RWPE1 (cell line): ENCODE data around the gene TSPAN3.

ENCODE experiments used
- CTCF ChIA-PET: fragments of 350-600 bp; sonication (Branson Sonifier 250); formaldehyde crosslinking; extraction: SDS; loops from one replicate; lab custom pipeline; 2021; lab: Yijun Ruan, JAX
- POLR2A ChIA-PET: fragments of 400-600 bp; formaldehyde crosslinking; extraction: SDS; loops from one replicate; lab custom pipeline; 2020; ENCODE audit warnings: antibody characterized with exemption; ENCODE audit not compliant: low non-redundant PET; lab: Yijun Ruan, JAX
- DNase-seq: peaks from one replicate; pipeline ENCODE4 v3.0.0; 2012; ENCODE audit warnings: low spot score
- H3K27ac ChIP-seq: fragments of 450-650 bp; 2 replicates; pipeline ENCODE4 v1.5.1; 2017
- CTCF ChIP-seq: fragments of 450-650 bp; conservative IDR thresholded peaks from 2 replicates; pipeline ENCODE4 v1.5.1; 2017; ENCODE audit warnings: low read depth, mild to moderate bottlenecking

The TSPAN3 gene

DNA sequence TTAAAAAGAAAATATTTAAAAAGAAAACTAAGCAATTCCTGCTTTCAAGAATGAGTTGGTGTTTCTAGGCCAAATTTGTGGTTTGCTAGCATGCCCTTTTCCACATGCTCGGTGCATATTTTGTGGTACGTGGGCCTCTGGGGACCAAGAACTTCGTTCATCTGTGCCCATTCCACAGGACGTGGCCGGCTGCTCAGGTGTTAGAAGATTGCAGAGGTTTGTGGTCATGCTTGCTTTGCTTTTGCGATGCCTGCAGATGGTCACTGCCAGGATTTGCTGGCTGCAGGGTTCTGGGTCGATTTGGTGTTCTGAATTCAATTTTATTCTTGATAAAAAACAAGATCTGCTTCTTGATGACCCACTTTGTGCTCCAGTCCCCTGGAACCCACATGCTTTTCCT, 68.5 kb downstream of the TSPAN3 start:
- H3K27ac ChIP-seq: no peak overlapping the region
- POLR2A ChIA-PET: no interaction called here

GRCh38 chr15:77001966-77002365, 68.9 kb downstream of the TSPAN3 start:
- CTCF ChIA-PET: interaction anchor here (0.6 kb wide), 1 partner anchor 98 kb away, joined by 3 read pairs; no protein-coding TSS in a partner anchor
- no peak for TF ChIP-seq CTCF
- POLR2A ChIA-PET: no interaction called here
- no peak for DNase-seq
- no peak overlapping the region for H3K27ac ChIP-seq

More for the DNA sequence above, 68.5 kb downstream of the TSPAN3 start:
- CTCF ChIA-PET: interaction anchor here (0.6 kb wide), 1 partner anchor 99 kb away, joined by 3 read pairs; no protein-coding TSS in a partner anchor
- DNase-seq: no peak
- TF ChIP-seq CTCF: no peak

- H3K27ac ChIP-seq: no peak overlapping the region
- CTCF ChIA-PET: no interaction called here
- POLR2A ChIA-PET: no interaction called here
- no peak for DNase-seq
- no peak for TF ChIP-seq CTCF
These were observed 69.6 kb downstream of the TSPAN3 start for GRCh38 chr15:77001351-77001750.

DNA sequence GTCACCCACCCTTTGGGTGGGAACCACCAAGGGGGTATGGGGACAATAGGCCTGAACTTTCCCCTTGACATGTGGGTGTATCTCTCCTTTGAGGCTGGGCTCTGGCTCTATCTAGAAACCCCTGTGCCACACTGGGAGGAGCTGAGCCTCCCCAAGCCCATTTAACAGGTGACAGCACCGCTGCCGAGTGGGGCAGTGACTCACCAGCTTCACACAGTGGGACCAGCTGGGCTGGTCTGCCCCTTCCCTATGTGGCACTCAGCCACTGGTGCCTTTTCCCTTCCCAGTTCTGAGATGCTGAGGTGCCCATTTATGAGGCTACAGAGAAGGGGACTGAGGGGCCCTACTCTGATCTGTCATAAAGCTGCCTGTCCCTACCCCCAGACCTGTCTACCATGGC, 70.9 kb downstream of the TSPAN3 start:
- TF ChIP-seq CTCF: no peak
- POLR2A ChIA-PET: no interaction called here
- CTCF ChIA-PET: interaction anchor here (0.6 to 0.8 kb wide), 2 partner anchors 24 to 822 kb away, joined by 3 read pairs; no protein-coding TSS in a partner anchor

DNA sequence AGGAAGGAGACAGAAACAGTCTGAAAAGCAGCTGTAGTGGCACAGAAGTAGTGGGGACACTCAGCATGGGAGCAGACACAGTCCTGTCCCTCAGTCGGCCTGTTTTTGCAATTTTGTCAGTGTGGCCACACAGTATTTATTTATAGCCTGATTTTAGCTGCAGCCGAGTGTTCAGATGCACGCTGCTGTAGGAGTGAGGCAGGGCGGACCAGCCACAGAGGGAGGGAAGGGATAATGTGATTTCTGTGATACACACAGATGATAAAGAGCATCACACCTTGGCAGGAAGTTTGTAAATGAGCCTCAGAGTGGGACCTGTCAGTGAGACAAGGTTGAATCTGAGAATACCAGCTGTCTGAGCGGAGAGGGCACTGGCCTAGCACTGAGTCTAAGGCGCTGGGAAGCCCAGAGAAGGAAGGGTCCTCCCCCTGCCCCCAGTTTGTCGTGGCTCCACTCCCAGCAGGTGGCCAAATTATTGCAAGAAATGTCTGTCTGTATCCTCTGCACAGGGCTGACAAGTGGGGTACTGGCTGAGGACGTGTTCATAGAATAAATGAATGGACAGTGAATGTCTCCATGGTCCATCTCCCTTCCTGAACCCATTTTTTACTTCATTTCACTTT, 72.1 kb downstream of the TSPAN3 start:
- CTCF ChIA-PET: no interaction called here

More for the DNA sequence above, 70.9 kb downstream of the TSPAN3 start:
- no peak for DNase-seq
- no peak overlapping the region for H3K27ac ChIP-seq

More for the DNA sequence above, 72.1 kb downstream of the TSPAN3 start:
- DNase-seq: no peak
- no peak for TF ChIP-seq CTCF
- H3K27ac ChIP-seq: no peak overlapping the region
- POLR2A ChIA-PET: no interaction called here
